AG04449 (cell line): Measurements from ENCODE around the gene CD63.

Experiments
- CTCF ChIA-PET: fragments of 350-600 bp; formaldehyde crosslinking; extraction: SDS; loops from one replicate; lab custom pipeline; 2021; ENCODE audit warnings: antibody characterized with exemption; lab: Yijun Ruan, JAX
- POLR2A ChIA-PET: fragments of 400-600, 350-600 bp; formaldehyde crosslinking; extraction: SDS; loops from one replicate; lab custom pipeline; 2020; ENCODE audit warnings: antibody characterized with exemption, inconsistent platforms; lab: Yijun Ruan, JAX
- DNase-seq: peaks from one replicate; pipeline ENCODE4 v3.0.0-alpha.2; 2010; ENCODE audit warnings: low read depth, low spot score
- H3K4me3 ChIP-seq: 2 replicates; pipeline ENCODE4 v1.5.1; 2011; ENCODE audit warnings: low read depth, mild to moderate bottlenecking, control low read depth, low read length
- TF ChIP-seq, protein P1 (sequence below): IDR thresholded peaks from one replicate; pipeline ENCODE4 v1.5.1; 2011; ENCODE audit warnings: mild to moderate bottlenecking, moderate library complexity, low read length, control low read depth, inconsistent platforms; ENCODE audit not compliant: insufficient read depth; ENCODE audit errors: missing control alignments

The CD63 gene

DNA sequence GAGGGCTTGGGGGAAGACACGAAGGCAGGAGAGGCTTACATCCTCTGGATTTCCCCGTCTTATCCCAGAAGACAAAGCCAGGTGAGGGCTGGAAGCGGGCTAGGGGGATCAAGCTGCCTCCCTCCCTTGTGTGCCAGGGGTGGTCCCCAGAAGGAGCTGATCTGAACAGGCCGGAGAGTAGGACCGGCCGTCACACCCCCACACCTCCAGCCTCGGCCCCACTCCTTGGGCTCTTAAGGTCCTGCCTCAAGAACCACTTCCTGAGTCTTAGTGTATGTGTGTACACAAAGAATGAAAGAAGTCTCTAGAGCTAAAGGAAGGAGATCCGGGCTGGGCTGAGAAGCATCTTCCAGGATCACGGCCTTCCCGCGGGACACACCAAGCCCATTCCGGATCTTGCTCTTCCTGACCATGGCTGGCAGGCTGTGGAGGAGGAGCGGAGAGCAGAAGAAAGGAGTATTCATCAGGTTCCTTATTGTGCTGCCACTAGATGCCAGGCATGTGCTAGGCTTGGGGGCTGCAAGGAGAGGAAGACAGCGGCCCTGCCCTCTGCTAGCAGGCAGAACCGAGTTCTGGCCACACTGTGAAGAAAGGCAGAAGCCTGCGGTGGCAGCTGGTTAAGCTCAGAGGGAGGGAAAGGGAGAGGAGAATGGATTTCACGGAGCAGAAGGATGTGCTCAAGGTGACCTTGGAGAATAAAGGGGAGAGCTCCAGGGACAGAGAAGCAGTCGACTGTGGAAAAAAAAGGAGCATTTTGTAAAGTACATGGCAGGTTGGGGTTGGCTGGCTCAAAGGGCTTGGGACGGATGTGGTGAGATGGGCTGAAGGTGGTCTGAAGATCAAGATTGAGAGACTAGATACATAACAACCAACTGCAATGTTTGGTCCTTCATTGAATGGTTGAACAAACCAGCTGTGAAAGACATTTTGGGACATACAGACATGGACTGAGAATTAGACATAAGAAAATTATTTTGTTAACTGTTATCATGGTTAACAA lies 1.3 kb upstream of the CD63 start:
- TF ChIP-seq, protein P1, sequence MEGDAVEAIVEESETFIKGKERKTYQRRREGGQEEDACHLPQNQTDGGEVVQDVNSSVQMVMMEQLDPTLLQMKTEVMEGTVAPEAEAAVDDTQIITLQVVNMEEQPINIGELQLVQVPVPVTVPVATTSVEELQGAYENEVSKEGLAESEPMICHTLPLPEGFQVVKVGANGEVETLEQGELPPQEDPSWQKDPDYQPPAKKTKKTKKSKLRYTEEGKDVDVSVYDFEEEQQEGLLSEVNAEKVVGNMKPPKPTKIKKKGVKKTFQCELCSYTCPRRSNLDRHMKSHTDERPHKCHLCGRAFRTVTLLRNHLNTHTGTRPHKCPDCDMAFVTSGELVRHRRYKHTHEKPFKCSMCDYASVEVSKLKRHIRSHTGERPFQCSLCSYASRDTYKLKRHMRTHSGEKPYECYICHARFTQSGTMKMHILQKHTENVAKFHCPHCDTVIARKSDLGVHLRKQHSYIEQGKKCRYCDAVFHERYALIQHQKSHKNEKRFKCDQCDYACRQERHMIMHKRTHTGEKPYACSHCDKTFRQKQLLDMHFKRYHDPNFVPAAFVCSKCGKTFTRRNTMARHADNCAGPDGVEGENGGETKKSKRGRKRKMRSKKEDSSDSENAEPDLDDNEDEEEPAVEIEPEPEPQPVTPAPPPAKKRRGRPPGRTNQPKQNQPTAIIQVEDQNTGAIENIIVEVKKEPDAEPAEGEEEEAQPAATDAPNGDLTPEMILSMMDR = peak; percentile 13
- CTCF ChIA-PET = interaction anchor here (0.7 to 4.3 kb wide), 13 partner anchors 9 to 459 kb away, joined by 3 to 63 read pairs (median 5); partner anchors contain the start of genes BLOC1S1 and SMARCC2
- no peak for DNase-seq
- POLR2A ChIA-PET = interaction anchor here (0.7 to 2.2 kb wide), 13 partner anchors 8 to 374 kb away, joined by 3 to 39 read pairs (median 5); partner anchors contain the start of genes BLOC1S1, DNAJC14, GDF11 and ITGA7
- peak overlapping the region; percentile 88 for H3K4me3 ChIP-seq

DNA sequence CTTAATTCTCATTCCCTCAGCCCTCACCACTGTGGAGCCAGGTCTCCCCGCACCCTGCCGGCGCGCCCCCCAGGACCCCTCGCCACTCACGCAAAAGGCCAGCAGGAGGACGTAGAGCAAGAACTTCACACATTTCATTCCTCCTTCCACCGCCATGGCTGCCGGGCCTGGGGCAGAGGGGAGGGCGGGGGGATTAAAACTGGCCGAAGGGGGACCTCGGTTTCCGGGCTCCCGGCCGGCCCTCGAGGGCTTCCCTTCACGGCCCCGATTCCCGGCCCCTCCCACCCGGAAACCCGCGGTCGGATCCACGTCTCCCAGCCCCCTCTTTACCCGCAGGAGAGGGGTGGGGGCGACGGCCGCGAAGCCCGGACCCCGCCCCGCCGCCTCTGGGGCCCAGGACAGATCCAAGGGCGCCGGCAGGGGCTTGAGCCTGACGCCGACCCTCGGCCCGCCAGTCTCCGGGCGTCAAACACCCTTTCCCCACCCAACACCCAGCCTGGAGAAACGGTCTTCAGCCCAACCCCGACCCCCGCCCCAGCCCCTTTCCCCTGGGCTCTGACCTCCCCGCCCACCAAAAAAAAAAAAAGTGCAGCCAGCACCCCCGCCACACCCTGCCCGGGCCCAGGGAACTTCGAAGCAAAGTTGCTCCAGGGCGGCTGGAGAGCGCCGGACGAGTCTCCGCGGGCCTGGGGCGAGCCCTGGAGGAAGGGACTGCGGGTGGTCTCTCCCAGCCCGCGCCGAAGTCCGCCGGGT lies 447 bp downstream of the CD63 start:
- no peak for DNase-seq
- H3K4me3 ChIP-seq = peak overlapping the region; percentile 88
- TF ChIP-seq, protein P1 = no peak
- CTCF ChIA-PET = interaction anchor here (1.7 to 4.3 kb wide), 3 partner anchors 10 to 72 kb away, joined by 5 to 63 read pairs (median 14); no protein-coding TSS in a partner anchor
- POLR2A ChIA-PET = interaction anchor here (0.6 to 2.2 kb wide), 8 partner anchors 8 to 793 kb away, joined by 3 to 39 read pairs (median 12); partner anchors contain the start of genes BLOC1S1, GDF11, RAB5B and RBMS2

DNA sequence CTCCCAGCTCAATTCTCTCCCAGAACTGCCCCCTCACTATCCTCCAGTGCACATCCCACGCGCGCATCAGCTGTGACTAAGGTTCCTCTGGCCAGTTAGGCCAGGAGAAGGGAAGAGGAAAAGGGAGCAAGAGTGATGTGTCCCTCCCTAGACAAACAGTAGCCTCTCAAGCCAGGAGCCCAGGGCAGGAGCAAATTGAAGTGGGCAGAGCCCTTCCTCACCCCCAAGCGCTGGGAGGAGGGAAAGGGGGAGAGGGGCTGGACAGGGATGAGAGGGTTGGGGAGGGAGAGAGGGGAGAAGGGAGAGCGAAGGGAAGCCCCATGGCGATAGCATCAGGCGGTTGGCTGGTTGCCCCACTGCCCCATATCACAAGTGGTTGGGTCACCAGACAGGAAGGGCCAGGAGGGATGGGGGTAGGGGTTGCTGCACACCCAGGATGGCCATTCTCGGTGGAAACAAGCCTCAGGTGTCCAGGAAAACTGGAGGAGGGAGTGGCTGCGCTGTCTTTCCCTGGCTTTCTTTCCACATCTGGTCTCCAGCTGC lies 1.1 kb downstream of the CD63 start:
- H3K4me3 ChIP-seq = peak overlapping the region; percentile 88
- POLR2A ChIA-PET = no interaction called here
- no peak for DNase-seq
- CTCF ChIA-PET = interaction anchor here (4.3 kb wide), 1 partner anchor 11 kb away, joined by 63 read pairs; no protein-coding TSS in a partner anchor
- TF ChIP-seq, protein P1 = no peak

DNA sequence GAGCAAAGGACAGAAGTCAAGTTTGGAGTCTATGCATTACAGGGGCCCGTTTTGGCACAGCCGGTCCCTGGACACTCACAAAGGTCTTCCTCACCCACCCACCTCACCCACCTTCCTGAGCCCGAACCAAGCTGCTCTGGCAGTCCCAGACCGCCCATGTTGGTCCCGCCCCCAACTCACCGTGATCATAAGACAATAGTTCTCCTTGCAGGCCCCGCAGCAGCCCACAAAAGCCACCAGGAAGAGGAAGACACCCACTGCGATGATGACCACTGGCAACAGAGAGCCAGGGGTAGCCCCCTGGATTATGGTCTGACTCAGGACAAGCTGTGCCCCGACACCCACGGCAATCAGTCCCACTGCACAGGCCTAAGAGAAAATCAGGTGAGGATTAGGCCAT lies 1.8 kb downstream of the CD63 start:
- DNase-seq = no peak
- ChIA-PET CTCF (interaction anchor here (4.3 kb wide), 1 partner anchor 12 kb away, joined by 63 read pairs; no protein-coding TSS in a partner anchor), POLR2A (no interaction called here)
- H3K4me3 ChIP-seq = peak overlapping the region; percentile 88
- TF ChIP-seq, protein P1 = no peak

DNA sequence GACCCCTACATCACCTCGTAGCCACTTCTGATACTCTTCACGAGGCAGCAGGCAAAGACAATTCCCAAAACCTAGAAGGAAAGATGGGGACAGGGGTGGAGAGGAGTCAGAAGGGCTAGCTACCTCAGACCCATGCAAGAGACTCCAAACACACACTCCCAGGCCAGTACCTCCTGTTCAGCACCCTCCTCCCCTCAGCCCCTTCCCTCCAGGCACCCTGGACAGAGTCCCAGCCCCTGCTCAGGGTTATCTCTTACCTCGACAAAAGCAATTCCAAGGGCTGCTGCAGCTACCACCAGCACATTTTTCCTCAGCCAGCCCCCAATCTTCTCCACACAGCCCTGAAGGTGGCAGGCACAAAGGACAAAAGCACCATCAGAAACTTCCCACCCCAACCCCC lies 3.3 kb downstream of the CD63 start:
- CTCF ChIA-PET = interaction anchor here (0.6 to 7.1 kb wide), 7 partner anchors 9 to 304 kb away, joined by 3 to 79 read pairs (median 3); partner anchors contain the start of gene BLOC1S1
- POLR2A ChIA-PET = no interaction called here

More for the DNA sequence above, 3.3 kb downstream of the CD63 start:
- TF ChIP-seq, protein P1 = no peak
- DNase-seq = no peak
- H3K4me3 ChIP-seq = peak overlapping the region; percentile 23
